Tibial nerve (tissue), 3 donors: ENCODE data around the gene SNN.

Source experiments
- CTCF ChIP-seq, 5 experiments: fragments of 200-600 bp in 3 of 5; fragments of 450-650 bp in 2 of 5; sonication (generic) in 3 of 5; IDR thresholded peaks; one replicate each; pipeline ENCODE4 v1.5.1; 2016 to 2019; ENCODE audit warnings: antibody characterized with exemption in 5 of 5, mild to moderate bottlenecking in 3 of 5, moderate library complexity in 2 of 5
- POLR2A ChIP-seq, 2 donors: fragments of 450-650 bp; IDR thresholded peaks; one replicate each; pipeline ENCODE4 v1.6.1; 2017; ENCODE audit warnings: antibody characterized with exemption in 2 of 2, mild to moderate bottlenecking in 2 of 2, moderate library complexity in 2 of 2

GRCh38 chr16:11717811-11718210 lies 49.6 kb downstream of the SNN start:
- TF ChIP-seq CTCF (IDR thresholded peaks at IDR 0.05) (no peak), POLR2A (IDR thresholded peaks at IDR 0.05) (no peak)
